Activated CD4-positive, alpha-beta T cell treated with anti-CD3 and anti-CD28 coated beads, Interleukin-2, amount 50 U/mL, for 24 hours (primary cell): Measurements from ENCODE around the gene PCDHB12.
"Not testable (repeated sequence)": the region's sequence is repeated elsewhere in the genome, so short reads cannot be mapped to it uniquely, and the experiment has no call there.

Experiments
- DNase-seq, 2 donors: peaks; one replicate each; pipeline ENCODE4 v3.0.0-alpha.2; 2020; ENCODE audit warnings: low read depth in 1 of 2, low spot score in 1 of 2

The PCDHB12 gene

GRCh38 chr5:141201646-141202045 lies 6.9 kb upstream of the PCDHB12 start:
- DNase-seq: not testable (repeated sequence)

GRCh38 chr5:141210281-141210680 lies 1.8 kb downstream of the PCDHB12 start:
- not testable (repeated sequence) for DNase-seq

- not testable (repeated sequence) for DNase-seq
These were observed 2.3 kb downstream of the PCDHB12 start for GRCh38 chr5:141210849-141211248.

GRCh38 chr5:141213656-141214339 lies 5.3 kb downstream of the PCDHB12 start, which contains the start of gene PCDHB13:
Gene PCDHB13 (plus strand): TSS chr5:141213919. CDS start chr5:141214124, 205 bp downstream.
- DNase-seq: not testable (repeated sequence)

GRCh38 chr5:141214583-141214982 lies 6.1 kb downstream of the PCDHB12 start:
- not testable (repeated sequence) for DNase-seq

- not testable (repeated sequence) for DNase-seq
These were observed 7.0 kb downstream of the PCDHB12 start for GRCh38 chr5:141215504-141215903.

- DNase-seq: not testable (repeated sequence)
These were observed 7.5 kb downstream of the PCDHB12 start for GRCh38 chr5:141216035-141216434.

- no peak for DNase-seq
These were observed 14.7 kb downstream of the PCDHB12 start, which contains the start of gene PCDHB14 for GRCh38 chr5:141223112-141223783. Gene PCDHB14 (plus strand): TSS chr5:141223343. CDS start chr5:141223506, 163 bp downstream.

GRCh38 chr5:141224844-141225243 lies 16.3 kb downstream of the PCDHB12 start:
- not testable (repeated sequence) for DNase-seq

GRCh38 chr5:141225421-141225820 lies 16.9 kb downstream of the PCDHB12 start:
- not testable (repeated sequence) for DNase-seq

GRCh38 chr5:141234109-141234667 lies 25.7 kb downstream of the PCDHB12 start:
- no peak for DNase-seq

- not testable (repeated sequence) for DNase-seq
These were observed 27.4 kb downstream of the PCDHB12 start for GRCh38 chr5:141235922-141236321.

- no peak for DNase-seq
These were observed 28.2 kb downstream of the PCDHB12 start for GRCh38 chr5:141236516-141237313.

GRCh38 chr5:141241496-141241895 lies 33.0 kb downstream of the PCDHB12 start:
- DNase-seq: no peak

- no peak for DNase-seq
These were observed 36.8 kb downstream of the PCDHB12 start, which contains the start of gene PCDHB15 for GRCh38 chr5:141245250-141245717. Gene PCDHB15 (plus strand): TSS chr5:141245395. CDS start chr5:141245579, 184 bp downstream.

- not testable (repeated sequence) for DNase-seq
These were observed 38.5 kb downstream of the PCDHB12 start for GRCh38 chr5:141246971-141247370.

GRCh38 chr5:141247434-141247833 lies 38.9 kb downstream of the PCDHB12 start:
- DNase-seq: not testable (repeated sequence)

GRCh38 chr5:141250576-141250975 lies 42.1 kb downstream of the PCDHB12 start:
- DNase-seq: no peak

- no peak for DNase-seq
These were observed 49.9 kb downstream of the PCDHB12 start for GRCh38 chr5:141258464-141258863.

GRCh38 chr5:141258948-141259347 lies 50.4 kb downstream of the PCDHB12 start:
- DNase-seq: no peak
